ENCODE results near the gene CCDC73. TPM values are rescaled to one million over a fixed set of nuclear protein-coding genes. Genes with fewer than 3 reads are reported as not detected.

Gene CCDC73
- total and polyA plus RNA-seq, 4 donors: 0.06 to 0.36 (median 0.33) TPM; not detected in 1

DNA sequence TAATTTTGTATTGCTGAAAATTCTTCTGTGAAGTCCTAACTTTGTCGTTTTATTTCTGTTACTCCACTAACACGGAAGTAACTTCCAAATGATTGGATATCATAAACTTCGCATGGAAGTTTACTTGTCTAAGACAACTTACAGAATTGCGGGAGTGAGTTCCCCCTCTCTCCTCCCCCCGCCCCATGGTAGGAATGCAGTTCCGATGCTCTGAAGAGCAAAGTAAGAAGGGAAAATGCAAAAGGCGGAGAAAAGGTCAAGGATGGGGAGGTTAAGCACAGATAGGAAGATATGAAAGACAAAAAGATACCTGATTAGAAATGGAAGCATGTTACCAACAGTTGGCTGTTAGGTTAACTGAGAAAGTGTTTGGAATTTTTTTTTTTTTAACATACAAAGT is 209.5 kb downstream of the CCDC73 start:
- Histone ChIP-seq H3K4me1 (ENCODE audit: control insufficient read depth, insufficient read depth, low read length) (peaks cover 9% of the 10 kb centered on the region), H3K36me3 (ENCODE audit: control insufficient read depth, insufficient read depth, low read length) (peaks cover 8% of the 10 kb centered on the region), H3K9me3 (ENCODE audit: control insufficient read depth, insufficient read depth, low read length) (no peaks in the 10 kb centered on the region), H3K4me3 (ENCODE audit: low read depth, low read length) (peak overlapping the region; percentile 64), H3K27me3 (ENCODE audit: control insufficient read depth, insufficient read depth, low read length) (no peaks in the 10 kb centered on the region), H3K27ac (ENCODE audit: low read depth, low read length) (no peak overlapping the region)
- DNase-seq (ENCODE audit: low read depth in 4 of 6, low spot score in 6 of 6): no peak
- 14% methylated on average over 2 of the region's 7 CpGs for WGBS (ENCODE audit: insufficient coverage)

DNA sequence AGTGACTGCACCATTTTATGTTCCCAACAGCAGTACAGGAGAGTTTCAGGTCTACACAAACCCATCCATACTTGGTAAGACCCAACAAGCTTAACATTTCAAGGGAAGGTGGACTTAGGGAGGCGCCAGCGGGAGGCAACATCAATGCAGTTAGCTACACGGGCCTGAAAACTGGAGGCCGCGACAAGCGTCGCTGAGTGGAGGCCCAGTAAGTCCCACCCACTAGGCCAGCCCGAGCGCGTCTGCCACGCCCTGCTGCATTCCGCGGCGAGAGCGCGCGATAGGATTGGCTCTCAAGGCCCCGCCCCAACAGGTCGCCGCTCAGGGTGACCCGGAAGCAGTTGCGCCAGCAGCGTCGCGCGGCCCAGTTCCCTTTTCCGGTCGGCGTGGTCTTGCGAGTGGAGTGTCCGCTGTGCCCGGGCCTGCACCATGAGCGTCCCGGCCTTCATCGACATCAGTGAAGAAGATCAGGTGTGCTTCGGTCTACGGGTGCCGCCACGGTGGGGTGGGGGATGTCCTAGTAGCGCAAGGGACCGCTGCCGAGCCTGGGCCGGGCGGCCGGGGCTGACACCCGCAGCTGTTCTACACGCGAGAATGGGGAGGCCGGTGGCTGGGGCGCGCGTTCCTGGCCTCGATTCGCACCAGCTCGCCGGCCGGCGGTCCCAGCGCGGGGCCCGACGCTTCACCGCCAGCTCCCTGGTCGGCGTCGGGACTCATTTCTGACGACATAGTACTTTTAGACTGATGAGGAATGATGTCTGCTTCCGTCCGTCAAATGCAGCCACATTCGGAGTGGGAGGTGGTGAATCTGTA is 210.8 kb downstream of the CCDC73 start, which contains the start of gene EIF3M:
Gene EIF3M, plus strand, starts transcription at position 373 of the 813 bp plus-strand sequence. Its CDS starts 57 bp downstream, at position 430.
- DNase-seq (ENCODE audit: low read depth in 4 of 6, low spot score in 6 of 6): peak; percentile 85 to 99 (median 90)
- H3K27me3 ChIP-seq (ENCODE audit: control insufficient read depth, insufficient read depth, low read length): no peaks in the 10 kb centered on the region
- peaks cover 9% of the 10 kb centered on the region for H3K4me1 ChIP-seq (ENCODE audit: control insufficient read depth, insufficient read depth, low read length)
- peak within 1 kb of the TSS; percentile 86 for H3K27ac ChIP-seq (ENCODE audit: low read depth, low read length)
- WGBS (ENCODE audit: insufficient coverage): under 1% methylated on average over 70 of the region's 70 CpGs
- H3K4me3 ChIP-seq (ENCODE audit: low read depth, low read length): peak within 1 kb of the TSS; percentile 64
- H3K9me3 ChIP-seq (ENCODE audit: control insufficient read depth, insufficient read depth, low read length): no peaks in the 10 kb centered on the region
- H3K36me3 ChIP-seq (ENCODE audit: control insufficient read depth, insufficient read depth, low read length): no peaks in the 10 kb centered on the region

- Histone ChIP-seq H3K27ac (ENCODE audit: low read depth, low read length) (no peak overlapping the region), H3K4me3 (ENCODE audit: low read depth, low read length) (no peak overlapping the region), H3K9me3 (ENCODE audit: control insufficient read depth, insufficient read depth, low read length) (no peaks in the 10 kb centered on the region), H3K27me3 (ENCODE audit: control insufficient read depth, insufficient read depth, low read length) (no peaks in the 10 kb centered on the region), H3K36me3 (ENCODE audit: control insufficient read depth, insufficient read depth, low read length) (no peaks in the 10 kb centered on the region), H3K4me1 (ENCODE audit: control insufficient read depth, insufficient read depth, low read length) (peaks cover 9% of the 10 kb centered on the region)
- DNase-seq (ENCODE audit: low read depth in 4 of 6, low spot score in 6 of 6): no peak
- WGBS (ENCODE audit: insufficient coverage): 92% methylated on average over 3 of the region's 3 CpGs
Observed at GRCh38 chr11:32581556-32581955, 212.9 kb downstream of the CCDC73 start.

DNA sequence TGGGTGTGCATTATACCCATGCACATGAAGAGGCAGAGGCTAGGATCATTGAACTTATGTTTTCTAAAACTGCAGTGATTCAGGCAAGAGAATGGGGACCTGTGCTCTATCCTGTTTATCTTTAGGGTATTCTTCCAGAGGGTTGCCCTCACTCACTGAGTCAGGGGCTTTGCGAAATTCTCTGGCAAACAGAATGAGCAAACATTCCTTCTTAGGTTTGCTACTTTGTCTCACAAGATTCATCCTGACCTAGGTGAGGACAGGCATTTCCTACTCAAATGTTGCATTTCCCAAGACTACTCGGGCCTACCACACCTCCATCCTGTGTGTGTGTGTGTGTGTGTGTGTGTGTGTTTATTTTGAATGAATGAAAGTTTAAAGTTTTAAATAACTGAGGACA is 213.5 kb downstream of the CCDC73 start:
- Histone ChIP-seq H3K27me3 (ENCODE audit: control insufficient read depth, insufficient read depth, low read length) (no peaks in the 10 kb centered on the region), H3K4me1 (ENCODE audit: control insufficient read depth, insufficient read depth, low read length) (peaks cover 8% of the 10 kb centered on the region), H3K36me3 (ENCODE audit: control insufficient read depth, insufficient read depth, low read length) (no peaks in the 10 kb centered on the region), H3K9me3 (ENCODE audit: control insufficient read depth, insufficient read depth, low read length) (no peaks in the 10 kb centered on the region), H3K4me3 (ENCODE audit: low read depth, low read length) (no peak overlapping the region), H3K27ac (ENCODE audit: low read depth, low read length) (no peak overlapping the region)
- no CpG with 5 or more reads among the region's 2 CpGs for WGBS (ENCODE audit: insufficient coverage)
- no peak for DNase-seq (ENCODE audit: low read depth in 4 of 6, low spot score in 6 of 6)

- WGBS (ENCODE audit: insufficient coverage): no CpG with 5 or more reads among the region's 1 CpG
- no peak for DNase-seq (ENCODE audit: low read depth in 4 of 6, low spot score in 6 of 6)
Observed at GRCh38 chr11:32576456-32576855, 218.0 kb downstream of the CCDC73 start.

DNA sequence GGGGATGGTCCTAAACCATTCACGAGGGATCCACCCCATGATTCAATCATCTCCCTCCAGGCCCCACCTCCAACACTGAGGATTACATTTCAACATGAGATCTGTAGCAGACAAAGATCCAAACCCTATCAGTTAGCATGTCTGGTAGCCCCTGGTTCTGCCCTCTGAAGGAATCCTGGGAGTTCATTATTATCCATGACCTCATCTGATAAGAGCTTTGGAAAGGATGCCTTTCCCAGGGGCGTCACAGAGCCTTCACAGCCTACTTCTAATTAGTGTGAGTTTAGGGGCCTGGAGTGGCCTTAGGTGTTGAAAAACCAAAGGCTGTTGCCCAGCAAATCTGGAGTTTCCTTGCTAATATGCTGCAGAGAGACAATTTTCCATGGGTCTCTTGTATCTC is 219.4 kb downstream of the CCDC73 start:
- no peak overlapping the region for H3K4me3 ChIP-seq (ENCODE audit: low read depth, low read length)
- DNase-seq (ENCODE audit: low read depth in 4 of 6, low spot score in 6 of 6): no peak
- no peaks in the 10 kb centered on the region for H3K4me1 ChIP-seq (ENCODE audit: control insufficient read depth, insufficient read depth, low read length)
- H3K27me3 ChIP-seq (ENCODE audit: control insufficient read depth, insufficient read depth, low read length): no peaks in the 10 kb centered on the region
- H3K9me3 ChIP-seq (ENCODE audit: control insufficient read depth, insufficient read depth, low read length): no peaks in the 10 kb centered on the region
- WGBS (ENCODE audit: insufficient coverage): 100% methylated on average over 1 of the region's 2 CpGs
- no peaks in the 10 kb centered on the region for H3K36me3 ChIP-seq (ENCODE audit: control insufficient read depth, insufficient read depth, low read length)
- H3K27ac ChIP-seq (ENCODE audit: low read depth, low read length): no peak overlapping the region

More at GRCh38 chr11:32576456-32576855, 218.0 kb downstream of the CCDC73 start:
- no peaks in the 10 kb centered on the region for H3K36me3 ChIP-seq (ENCODE audit: control insufficient read depth, insufficient read depth, low read length)
- H3K4me1 ChIP-seq (ENCODE audit: control insufficient read depth, insufficient read depth, low read length): no peaks in the 10 kb centered on the region
- no peaks in the 10 kb centered on the region for H3K9me3 ChIP-seq (ENCODE audit: control insufficient read depth, insufficient read depth, low read length)
- H3K27me3 ChIP-seq (ENCODE audit: control insufficient read depth, insufficient read depth, low read length): no peaks in the 10 kb centered on the region
- no peak overlapping the region for H3K4me3 ChIP-seq (ENCODE audit: low read depth, low read length)
- H3K27ac ChIP-seq (ENCODE audit: low read depth, low read length): no peak overlapping the region

DNA sequence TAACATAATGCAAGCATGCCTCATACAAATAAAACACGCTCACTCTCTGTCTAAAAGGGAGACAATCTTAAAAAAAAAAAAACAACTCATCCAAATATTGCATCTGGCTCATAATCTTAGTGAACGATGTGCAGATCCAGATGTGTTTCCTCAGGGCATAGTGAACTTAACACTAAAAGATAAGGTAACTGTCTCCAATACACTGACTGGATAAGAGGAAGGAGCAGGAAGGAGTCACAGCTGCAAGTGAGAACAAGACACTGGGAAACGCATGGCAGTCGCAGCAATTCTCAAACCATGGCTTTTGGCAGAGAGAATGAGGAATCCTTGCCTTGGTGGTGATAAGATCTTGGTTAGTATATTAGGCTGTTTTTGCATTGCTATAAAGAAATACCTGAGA is 220.0 kb downstream of the CCDC73 start:
- Histone ChIP-seq H3K27me3 (ENCODE audit: control insufficient read depth, insufficient read depth, low read length) (no peaks in the 10 kb centered on the region), H3K4me3 (ENCODE audit: low read depth, low read length) (no peak overlapping the region), H3K4me1 (ENCODE audit: control insufficient read depth, insufficient read depth, low read length) (no peaks in the 10 kb centered on the region), H3K9me3 (ENCODE audit: control insufficient read depth, insufficient read depth, low read length) (no peaks in the 10 kb centered on the region), H3K27ac (ENCODE audit: low read depth, low read length) (no peak overlapping the region), H3K36me3 (ENCODE audit: control insufficient read depth, insufficient read depth, low read length) (no peaks in the 10 kb centered on the region)
- DNase-seq (ENCODE audit: low read depth in 4 of 6, low spot score in 6 of 6): no peak
- 88% methylated on average over 3 of the region's 4 CpGs for WGBS (ENCODE audit: insufficient coverage)

DNA sequence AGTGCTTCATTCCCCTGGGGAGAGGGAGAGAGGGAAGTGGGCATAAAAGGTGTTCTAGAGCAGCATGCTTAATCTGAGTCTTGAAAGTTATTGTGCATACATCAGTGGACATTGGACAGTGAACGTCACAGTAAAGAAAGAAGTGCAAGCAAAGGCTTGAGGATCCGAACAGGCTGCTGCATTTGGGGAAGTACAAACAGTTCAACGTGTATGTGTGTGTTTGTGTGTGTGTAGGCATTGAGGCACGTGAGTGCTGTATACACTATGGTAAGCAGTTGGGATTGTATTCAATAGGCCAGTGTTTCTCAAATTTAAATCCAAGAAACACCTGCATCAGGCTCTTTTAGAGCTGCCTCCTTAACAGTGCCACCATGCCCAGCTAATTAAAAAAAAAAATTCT is 221.2 kb downstream of the CCDC73 start:
- no peaks in the 10 kb centered on the region for H3K36me3 ChIP-seq (ENCODE audit: control insufficient read depth, insufficient read depth, low read length)
- H3K4me1 ChIP-seq (ENCODE audit: control insufficient read depth, insufficient read depth, low read length): no peaks in the 10 kb centered on the region
- no peak overlapping the region for H3K27ac ChIP-seq (ENCODE audit: low read depth, low read length)
- H3K9me3 ChIP-seq (ENCODE audit: control insufficient read depth, insufficient read depth, low read length): no peaks in the 10 kb centered on the region
- no peaks in the 10 kb centered on the region for H3K27me3 ChIP-seq (ENCODE audit: control insufficient read depth, insufficient read depth, low read length)
- no peak overlapping the region for H3K4me3 ChIP-seq (ENCODE audit: low read depth, low read length)
- DNase-seq (ENCODE audit: low read depth in 4 of 6, low spot score in 6 of 6): no peak
- WGBS (ENCODE audit: insufficient coverage): 93% methylated on average over 3 of the region's 4 CpGs

- H3K27ac ChIP-seq (ENCODE audit: low read depth, low read length): no peak overlapping the region
- no peak overlapping the region for H3K4me3 ChIP-seq (ENCODE audit: low read depth, low read length)
- no peak for DNase-seq (ENCODE audit: low read depth in 4 of 6, low spot score in 6 of 6)
- no peaks in the 10 kb centered on the region for H3K36me3 ChIP-seq (ENCODE audit: control insufficient read depth, insufficient read depth, low read length)
- no peaks in the 10 kb centered on the region for H3K27me3 ChIP-seq (ENCODE audit: control insufficient read depth, insufficient read depth, low read length)
- H3K4me1 ChIP-seq (ENCODE audit: control insufficient read depth, insufficient read depth, low read length): no peaks in the 10 kb centered on the region
- no peaks in the 10 kb centered on the region for H3K9me3 ChIP-seq (ENCODE audit: control insufficient read depth, insufficient read depth, low read length)
- 58% methylated on average over 10 of the region's 10 CpGs for WGBS (ENCODE audit: insufficient coverage)
Observed at GRCh38 chr11:32571039-32571438, 223.4 kb downstream of the CCDC73 start.

DNA sequence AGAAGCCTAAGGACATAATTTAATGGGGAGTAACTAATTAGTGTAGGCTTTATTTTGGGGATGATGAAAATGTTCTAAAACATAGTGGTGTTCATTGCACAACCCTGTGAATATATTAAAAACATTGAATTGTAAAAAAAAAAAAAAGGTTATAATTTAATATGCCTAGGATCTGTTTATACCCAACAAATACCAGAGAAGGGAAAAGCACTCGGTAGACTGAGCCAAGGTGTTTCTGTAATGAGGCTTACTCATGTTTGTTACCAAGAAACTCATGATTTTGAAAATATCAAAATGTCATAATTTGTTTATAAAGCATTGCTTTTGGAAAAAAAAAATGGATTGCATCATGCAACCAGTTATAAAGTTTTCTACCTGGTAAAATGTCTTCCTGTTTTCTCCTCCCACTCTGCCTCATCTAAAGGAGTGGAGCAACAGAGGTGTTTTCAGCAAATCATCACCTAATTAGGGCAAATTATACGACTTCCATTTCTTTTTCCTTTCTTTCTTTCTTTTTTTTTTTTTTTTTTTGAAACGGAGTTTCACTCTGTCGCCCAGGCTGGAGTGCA is 225.1 kb downstream of the CCDC73 start:
- H3K4me3 ChIP-seq (ENCODE audit: low read depth, low read length): no peak overlapping the region
- 100% methylated on average over 1 of the region's 4 CpGs for WGBS (ENCODE audit: insufficient coverage)
- H3K27ac ChIP-seq (ENCODE audit: low read depth, low read length): no peak overlapping the region
- H3K4me1 ChIP-seq (ENCODE audit: control insufficient read depth, insufficient read depth, low read length): no peaks in the 10 kb centered on the region
- H3K9me3 ChIP-seq (ENCODE audit: control insufficient read depth, insufficient read depth, low read length): no peaks in the 10 kb centered on the region
- DNase-seq (ENCODE audit: low read depth in 4 of 6, low spot score in 6 of 6): no peak
- no peaks in the 10 kb centered on the region for H3K27me3 ChIP-seq (ENCODE audit: control insufficient read depth, insufficient read depth, low read length)
- H3K36me3 ChIP-seq (ENCODE audit: control insufficient read depth, insufficient read depth, low read length): no peaks in the 10 kb centered on the region
